CD4-positive, alpha-beta T cell treated with Interferon alpha-2 for 1 hour (primary cell): ENCODE results near the gene CAND2.
"Not testable (repeated sequence)": the region's sequence is repeated elsewhere in the genome, so short reads cannot be mapped to it uniquely, and the experiment has no call there.

Source experiments
- DNase-seq, 2 donors: peaks; one replicate each; pipeline ENCODE4 v3.0.0-alpha.2; 2020 to 2022

The CAND2 gene

GRCh38 chr3:12772462-12772861 is 24.0 kb upstream of the CAND2 start:
- DNase-seq: no peak

GRCh38 chr3:12773030-12773709 is 23.3 kb upstream of the CAND2 start:
- no peak for DNase-seq

GRCh38 chr3:12773710-12774086 is 22.8 kb upstream of the CAND2 start:
- no peak for DNase-seq

- DNase-seq: no peak
These were observed 21.9 kb upstream of the CAND2 start for GRCh38 chr3:12774619-12775018.

- DNase-seq: no peak
These were observed 21.3 kb upstream of the CAND2 start for GRCh38 chr3:12775226-12775625.

GRCh38 chr3:12775970-12776369 is 20.5 kb upstream of the CAND2 start:
- not testable (repeated sequence) for DNase-seq

- no peak for DNase-seq
These were observed 19.3 kb upstream of the CAND2 start for GRCh38 chr3:12777171-12777570.

- DNase-seq: no peak
These were observed 15.7 kb upstream of the CAND2 start for GRCh38 chr3:12780751-12781150.

GRCh38 chr3:12782172-12782815 is 14.2 kb upstream of the CAND2 start:
- DNase-seq: peak in 1 of 2 donors; percentile 8

GRCh38 chr3:12785096-12785495 is 11.4 kb upstream of the CAND2 start:
- no peak for DNase-seq

GRCh38 chr3:12787346-12787745 is 9.1 kb upstream of the CAND2 start:
- DNase-seq: peak in 1 of 2 donors; percentile 62

GRCh38 chr3:12787967-12788690 is 8.4 kb upstream of the CAND2 start:
- not testable (repeated sequence) for DNase-seq

GRCh38 chr3:12791430-12791829 is 5.0 kb upstream of the CAND2 start:
- DNase-seq: no peak

- DNase-seq: no peak
These were observed 2.8 kb upstream of the CAND2 start for GRCh38 chr3:12793701-12794100.

GRCh38 chr3:12797124-12797891 is 828 bp downstream of the CAND2 start:
- DNase-seq: no peak

GRCh38 chr3:12797892-12798558 is 1.5 kb downstream of the CAND2 start:
- DNase-seq: no peak

GRCh38 chr3:12798559-12799179 is 2.2 kb downstream of the CAND2 start:
- DNase-seq: no peak

- DNase-seq: no peak
These were observed 3.3 kb downstream of the CAND2 start for GRCh38 chr3:12799525-12800440.

GRCh38 chr3:12803371-12803770 is 6.9 kb downstream of the CAND2 start:
- DNase-seq: no peak

GRCh38 chr3:12807066-12807465 is 10.6 kb downstream of the CAND2 start:
- DNase-seq: no peak
